Measurements from ENCODE around the gene CEACAM6.
"Not testable (repeated sequence)": the region's sequence is repeated elsewhere in the genome, so short reads cannot be mapped to it uniquely, and the experiment has no call there.

The CEACAM6 gene

DNA sequence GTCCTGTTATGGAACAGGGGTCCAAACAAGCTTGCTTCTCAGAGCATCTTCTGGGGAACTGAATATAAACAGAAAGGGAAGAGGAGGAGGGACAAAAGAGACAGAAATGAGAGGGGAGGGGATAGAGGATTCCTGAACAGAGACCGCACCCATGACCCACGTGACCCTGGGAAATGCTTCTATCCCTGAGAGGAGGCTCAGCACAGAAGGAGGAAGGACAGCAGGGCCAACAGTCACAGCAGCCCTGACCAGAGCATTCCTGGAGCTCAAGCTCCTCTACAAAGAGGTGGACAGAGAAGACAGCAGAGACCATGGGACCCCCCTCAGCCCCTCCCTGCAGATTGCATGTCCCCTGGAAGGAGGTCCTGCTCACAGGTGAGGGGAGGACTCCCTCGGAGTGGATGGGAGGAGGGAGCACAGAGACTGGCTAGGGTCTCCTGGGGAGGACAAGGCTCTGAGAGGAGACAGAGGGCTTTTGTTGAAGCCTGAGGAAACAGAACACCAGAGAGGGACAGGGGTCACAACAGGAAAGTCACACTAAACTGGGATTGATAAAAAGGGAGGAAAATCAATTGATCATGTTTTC is at the start of gene CEACAM6:
CEACAM6 (plus strand) TSS at position 203 of the 586 bp plus-strand sequence; CDS start at position 312, 109 bp downstream.
- DNase-seq, result no peak

DNA sequence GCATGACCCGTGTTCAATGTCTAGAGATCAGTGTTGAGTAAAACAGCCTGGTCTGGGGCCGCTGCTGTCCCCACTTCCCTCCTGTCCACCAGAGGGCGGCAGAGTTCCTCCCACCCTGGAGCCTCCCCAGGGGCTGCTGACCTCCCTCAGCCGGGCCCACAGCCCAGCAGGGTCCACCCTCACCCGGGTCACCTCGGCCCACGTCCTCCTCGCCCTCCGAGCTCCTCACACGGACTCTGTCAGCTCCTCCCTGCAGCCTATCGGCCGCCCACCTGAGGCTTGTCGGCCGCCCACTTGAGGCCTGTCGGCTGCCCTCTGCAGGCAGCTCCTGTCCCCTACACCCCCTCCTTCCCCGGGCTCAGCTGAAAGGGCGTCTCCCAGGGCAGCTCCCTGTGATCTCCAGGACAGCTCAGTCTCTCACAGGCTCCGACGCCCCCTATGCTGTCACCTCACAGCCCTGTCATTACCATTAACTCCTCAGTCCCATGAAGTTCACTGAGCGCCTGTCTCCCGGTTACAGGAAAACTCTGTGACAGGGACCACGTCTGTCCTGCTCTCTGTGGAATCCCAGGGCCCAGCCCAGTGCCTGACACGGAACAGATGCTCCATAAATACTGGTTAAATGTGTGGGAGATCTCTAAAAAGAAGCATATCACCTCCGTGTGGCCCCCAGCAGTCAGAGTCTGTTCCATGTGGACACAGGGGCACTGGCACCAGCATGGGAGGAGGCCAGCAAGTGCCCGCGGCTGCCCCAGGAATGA is 48.4 kb upstream of the CEACAM6 start:
- DNase-seq, result peak; percentile 51 to 89 (median 68)

DNA sequence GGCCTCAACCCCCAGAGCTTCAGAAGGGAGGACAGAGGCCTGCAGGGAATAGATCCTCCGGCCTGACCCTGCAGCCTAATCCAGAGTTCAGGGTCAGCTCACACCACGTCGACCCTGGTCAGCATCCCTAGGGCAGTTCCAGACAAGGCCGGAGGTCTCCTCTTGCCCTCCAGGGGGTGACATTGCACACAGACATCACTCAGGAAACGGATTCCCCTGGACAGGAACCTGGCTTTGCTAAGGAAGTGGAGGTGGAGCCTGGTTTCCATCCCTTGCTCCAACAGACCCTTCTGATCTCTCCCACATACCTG is 47.9 kb upstream of the CEACAM6 start:
- DNase-seq, result no peak

DNA sequence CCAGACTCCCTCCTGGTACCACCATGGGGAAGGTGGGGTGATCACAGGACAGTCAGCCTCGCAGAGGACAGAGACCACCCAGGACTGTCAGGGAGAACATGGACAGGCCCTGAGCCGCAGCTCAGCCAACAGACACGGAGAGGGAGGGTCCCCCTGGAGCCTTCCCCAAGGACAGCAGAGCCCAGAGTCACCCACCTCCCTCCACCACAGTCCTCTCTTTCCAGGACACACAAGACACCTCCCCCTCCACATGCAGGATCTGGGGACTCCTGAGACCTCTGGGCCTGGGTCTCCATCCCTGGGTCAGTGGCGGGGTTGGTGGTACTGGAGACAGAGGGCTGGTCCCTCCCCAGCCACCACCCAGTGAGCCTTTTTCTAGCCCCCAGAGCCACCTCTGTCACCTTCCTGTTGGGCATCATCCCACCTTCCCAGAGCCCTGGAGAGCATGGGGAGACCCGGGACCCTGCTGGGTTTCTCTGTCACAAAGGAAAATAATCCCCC is 47.4 kb upstream of the CEACAM6 start:
- no peak for DNase-seq

DNA sequence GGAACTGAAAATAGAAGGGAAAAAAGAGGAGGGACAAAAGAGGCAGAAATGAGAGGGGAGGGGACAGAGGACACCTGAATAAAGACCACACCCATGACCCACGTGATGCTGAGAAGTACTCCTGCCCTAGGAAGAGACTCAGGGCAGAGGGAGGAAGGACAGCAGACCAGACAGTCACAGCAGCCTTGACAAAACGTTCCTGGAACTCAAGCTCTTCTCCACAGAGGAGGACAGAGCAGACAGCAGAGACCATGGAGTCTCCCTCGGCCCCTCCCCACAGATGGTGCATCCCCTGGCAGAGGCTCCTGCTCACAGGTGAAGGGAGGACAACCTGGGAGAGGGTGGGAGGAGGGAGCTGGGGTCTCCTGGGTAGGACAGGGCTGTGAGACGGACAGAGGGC is 46.8 kb upstream of the CEACAM6 start, which contains the start of gene CEACAM5:
CEACAM5 (plus strand) TSS at position 146 of the 400 bp plus-strand sequence; CDS start at position 252, 106 bp downstream.
- DNase-seq, result no peak

DNA sequence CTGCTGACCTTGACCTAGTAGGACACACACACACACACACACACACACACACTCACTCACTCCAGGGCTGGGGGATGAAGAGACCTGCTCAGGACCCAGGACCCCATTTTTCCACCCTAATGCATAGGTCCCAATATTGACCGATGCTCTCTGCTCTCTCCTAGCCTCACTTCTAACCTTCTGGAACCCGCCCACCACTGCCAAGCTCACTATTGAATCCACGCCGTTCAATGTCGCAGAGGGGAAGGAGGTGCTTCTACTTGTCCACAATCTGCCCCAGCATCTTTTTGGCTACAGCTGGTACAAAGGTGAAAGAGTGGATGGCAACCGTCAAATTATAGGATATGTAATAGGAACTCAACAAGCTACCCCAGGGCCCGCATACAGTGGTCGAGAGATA is 45.8 kb upstream of the CEACAM6 start:
- DNase-seq, result not testable (repeated sequence)

DNA sequence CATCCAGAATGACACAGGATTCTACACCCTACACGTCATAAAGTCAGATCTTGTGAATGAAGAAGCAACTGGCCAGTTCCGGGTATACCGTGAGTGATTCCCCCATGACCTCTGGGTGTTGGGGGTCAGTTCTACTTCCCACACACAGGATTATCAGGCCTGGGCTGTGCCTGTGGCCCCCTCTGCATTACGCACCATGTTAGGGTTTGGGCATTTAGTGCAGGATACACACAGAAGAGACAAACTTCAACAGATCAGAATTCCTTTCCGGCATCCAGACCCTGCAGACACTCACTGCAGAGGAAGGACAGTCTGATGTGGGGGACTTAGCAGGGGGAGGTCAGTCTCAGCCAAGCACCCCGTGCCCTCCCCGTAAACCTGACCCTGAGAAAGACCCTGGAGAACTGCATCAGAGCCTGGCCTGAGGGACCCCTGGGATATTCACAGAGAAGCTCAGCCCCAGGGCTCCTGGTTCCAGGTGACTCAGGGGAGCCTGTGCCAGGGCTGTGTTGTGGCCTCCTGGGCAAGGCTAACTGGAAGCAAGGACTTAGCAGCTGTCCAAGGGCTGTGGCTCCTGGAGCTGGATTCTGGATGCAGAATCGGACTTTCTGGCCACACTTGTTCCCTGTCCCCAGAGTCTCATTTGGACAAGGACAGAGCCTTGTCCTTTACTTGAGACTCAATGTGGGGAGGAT is 45.2 kb upstream of the CEACAM6 start:
- no peak for DNase-seq

DNA sequence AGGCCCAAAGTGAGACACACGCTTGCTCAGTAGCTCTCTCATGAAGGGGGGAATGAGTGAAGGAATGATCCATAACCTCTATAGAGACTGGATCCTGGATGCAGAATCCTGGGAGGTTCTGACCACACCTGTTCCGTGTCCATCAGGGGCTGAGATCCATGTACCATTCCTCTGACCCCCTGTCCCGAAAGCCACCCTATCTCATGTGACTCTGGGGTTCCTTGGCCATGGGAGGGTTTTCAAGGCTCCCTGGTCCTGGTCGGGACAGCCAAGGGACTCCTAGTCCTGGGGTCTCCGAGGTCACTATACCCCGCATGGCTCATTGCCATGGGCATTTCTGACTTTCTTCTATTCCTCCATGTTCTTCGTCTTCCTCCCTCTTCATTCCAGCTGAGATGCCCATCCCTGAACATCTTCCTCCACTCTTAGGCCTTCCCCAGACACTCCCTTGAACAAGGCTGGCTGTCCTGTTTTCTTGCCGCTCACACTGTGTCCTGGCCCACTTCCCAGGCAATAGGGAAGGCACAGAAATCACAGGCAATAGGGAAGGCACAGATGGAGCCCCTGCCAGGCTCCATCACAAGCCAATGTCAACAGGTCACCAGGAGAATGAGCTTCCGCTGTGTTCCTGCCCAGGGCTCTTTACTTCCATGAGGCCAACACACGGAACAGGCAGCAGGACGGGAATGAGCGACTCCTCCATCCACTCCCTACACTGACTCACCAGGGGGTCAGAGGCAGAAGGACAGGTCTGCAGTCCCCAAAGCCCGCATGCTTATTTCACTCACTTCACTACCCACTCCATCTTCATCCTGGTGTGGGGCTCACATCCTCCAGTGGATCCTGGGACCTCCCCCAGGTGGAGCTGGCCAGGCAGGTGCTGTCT is 43.7 kb upstream of the CEACAM6 start:
- DNase-seq, result no peak

DNA sequence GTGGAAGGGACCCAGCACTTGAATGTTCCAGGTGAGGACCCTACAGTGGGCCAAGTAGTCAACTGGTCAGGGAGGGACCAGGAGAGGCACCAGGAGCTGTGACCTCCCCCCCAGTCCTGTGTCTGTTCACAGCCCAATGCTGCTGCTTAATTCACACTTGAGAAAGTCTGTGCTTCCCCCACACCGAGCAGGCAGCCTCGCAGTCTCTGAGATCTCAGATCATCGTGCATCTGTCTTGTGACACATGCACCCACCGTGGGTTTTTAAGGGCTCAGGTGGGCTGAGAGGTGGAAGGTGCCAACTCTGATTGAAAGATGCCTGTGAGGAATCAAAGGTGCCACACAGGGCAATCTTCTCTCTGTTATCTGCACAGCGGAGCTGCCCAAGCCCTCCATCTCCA is 40.7 kb upstream of the CEACAM6 start:
- no peak for DNase-seq

DNA sequence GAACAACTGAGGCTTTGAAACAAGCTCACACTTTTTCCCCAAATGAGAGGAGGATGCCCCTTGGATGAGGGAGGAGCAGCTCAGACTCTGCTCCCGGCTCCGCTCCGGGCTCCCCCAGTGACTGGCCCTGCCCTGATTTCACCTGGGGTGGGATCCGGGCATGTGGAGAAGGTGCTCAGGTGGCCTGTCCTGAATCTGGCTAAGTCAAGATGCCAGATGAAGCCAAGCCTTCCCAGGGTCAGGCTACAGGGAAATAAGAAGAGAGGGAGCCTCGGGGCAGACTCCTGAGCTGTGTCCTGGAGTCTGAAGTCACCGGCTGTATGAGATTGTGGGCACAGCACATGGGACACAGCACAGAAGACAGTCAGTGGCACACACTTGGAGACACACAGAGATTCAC is 36.6 kb upstream of the CEACAM6 start:
- no peak for DNase-seq

DNA sequence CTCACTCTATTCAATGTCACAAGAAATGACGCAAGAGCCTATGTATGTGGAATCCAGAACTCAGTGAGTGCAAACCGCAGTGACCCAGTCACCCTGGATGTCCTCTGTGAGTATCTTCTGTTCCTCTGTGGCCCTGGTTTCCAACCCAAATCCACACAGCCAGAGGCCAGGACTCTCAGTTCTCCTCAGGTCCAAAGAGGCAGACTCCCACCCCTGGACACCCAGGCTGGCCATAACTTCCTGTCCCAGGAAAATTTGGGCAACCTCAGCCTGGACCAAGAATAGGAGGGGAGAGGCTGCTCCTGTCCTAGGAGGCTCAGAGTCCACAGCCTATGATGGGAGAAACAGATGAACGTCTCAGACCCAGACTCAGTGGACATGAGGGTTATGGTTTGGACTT is 35.2 kb upstream of the CEACAM6 start:
- no peak for DNase-seq

DNA sequence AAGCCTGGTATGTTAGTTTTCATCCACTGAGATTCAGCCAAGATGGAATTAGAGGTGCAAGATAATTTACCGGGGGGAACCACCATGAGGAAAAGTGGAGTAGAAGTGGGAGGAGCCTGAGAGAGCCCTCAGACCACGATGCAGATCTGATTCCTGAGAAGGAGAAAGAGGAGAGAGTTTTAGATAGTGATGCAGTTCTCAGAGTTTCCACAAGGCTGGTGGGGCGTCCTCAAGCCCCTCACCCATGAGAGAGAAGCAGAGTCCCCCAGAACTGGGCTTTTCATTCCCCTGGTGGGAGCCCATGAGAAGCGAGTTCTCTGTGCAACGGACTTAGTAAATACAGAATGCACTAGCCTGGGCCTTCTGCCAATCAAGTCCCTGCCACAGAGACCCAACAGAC is 28.8 kb upstream of the CEACAM6 start:
- DNase-seq, result no peak

DNA sequence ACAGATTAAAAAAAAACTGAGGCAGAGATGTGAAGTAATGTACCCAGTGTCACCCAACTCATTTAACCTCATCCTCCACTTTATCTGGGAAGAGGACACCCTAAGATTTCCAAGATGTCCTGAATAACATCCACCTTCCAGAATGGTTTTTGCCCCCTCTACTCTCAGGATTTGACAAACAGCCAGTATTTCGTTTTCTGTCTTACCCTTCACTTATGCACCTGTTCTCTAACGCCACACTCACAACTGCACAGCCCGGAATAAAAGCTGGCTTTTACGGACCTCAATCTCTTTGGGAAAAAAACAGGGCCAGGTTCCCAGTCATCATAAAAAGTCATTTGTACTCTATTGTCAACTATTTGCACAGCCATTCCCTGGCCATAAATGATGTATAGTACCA is 21.2 kb upstream of the CEACAM6 start:
- no peak for DNase-seq

DNA sequence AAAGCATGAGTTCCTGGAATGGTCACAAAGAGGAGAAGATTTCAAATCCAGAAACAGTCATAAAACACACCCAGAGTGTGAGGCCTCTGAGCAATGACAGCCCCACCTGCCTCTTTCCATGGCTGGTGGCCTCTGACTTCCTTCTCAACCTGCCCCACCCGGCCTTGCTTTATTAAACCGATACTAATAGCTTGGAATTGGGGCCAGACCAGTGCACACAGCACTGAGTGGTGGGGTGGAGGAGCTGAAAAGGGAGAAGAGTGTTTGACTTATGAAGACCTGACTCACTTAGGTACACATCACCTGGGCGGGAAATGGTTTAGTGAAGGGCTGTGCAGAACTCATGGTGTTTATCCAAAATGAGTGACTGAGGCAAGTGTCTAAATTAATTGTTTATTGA is 20.7 kb upstream of the CEACAM6 start:
- no peak for DNase-seq

DNA sequence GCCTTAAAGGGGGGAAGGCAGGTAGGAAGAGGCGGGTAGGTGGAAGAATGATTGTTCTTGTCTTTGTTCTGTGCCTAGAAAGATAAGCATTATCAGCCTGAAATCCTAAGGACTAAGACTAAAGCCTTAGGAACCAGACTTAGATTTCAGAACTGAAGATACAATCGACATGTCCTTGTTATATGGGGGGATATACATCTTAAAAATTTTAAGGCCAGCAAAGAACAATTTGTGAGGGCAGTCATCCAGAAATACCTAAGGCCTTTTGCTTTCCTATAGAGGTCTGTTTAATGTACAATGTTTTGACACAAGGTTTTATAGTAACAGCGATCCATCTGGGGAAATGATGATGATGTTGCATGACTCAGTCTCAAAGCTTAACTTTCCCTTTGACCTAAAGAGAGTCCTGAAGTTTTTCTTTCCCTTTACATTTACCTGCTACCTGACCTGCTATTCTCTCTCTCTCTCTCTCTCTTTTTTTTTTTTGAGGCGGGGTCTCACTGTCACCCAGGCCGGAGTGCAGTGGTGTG is 20.2 kb upstream of the CEACAM6 start:
- no peak for DNase-seq

DNA sequence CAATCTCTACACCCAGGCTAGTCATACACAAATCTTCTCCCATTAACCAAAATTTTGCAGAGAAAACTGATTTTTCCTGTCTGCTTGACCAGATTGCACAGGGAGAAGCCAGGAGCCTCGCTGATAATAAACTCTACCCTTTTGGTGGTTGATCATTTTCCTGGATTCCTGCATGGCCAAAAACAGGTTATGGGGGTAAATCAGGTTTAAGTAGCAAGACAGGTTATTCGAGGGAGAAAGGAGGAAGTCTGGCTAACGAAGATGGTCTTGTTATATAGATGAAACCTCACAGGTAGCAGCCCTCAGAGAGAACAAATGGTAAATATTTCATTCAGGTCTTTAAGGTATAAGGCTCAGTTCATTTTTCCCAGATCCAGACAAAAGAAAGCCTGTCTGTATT is 16.0 kb upstream of the CEACAM6 start:
- DNase-seq, result no peak

DNA sequence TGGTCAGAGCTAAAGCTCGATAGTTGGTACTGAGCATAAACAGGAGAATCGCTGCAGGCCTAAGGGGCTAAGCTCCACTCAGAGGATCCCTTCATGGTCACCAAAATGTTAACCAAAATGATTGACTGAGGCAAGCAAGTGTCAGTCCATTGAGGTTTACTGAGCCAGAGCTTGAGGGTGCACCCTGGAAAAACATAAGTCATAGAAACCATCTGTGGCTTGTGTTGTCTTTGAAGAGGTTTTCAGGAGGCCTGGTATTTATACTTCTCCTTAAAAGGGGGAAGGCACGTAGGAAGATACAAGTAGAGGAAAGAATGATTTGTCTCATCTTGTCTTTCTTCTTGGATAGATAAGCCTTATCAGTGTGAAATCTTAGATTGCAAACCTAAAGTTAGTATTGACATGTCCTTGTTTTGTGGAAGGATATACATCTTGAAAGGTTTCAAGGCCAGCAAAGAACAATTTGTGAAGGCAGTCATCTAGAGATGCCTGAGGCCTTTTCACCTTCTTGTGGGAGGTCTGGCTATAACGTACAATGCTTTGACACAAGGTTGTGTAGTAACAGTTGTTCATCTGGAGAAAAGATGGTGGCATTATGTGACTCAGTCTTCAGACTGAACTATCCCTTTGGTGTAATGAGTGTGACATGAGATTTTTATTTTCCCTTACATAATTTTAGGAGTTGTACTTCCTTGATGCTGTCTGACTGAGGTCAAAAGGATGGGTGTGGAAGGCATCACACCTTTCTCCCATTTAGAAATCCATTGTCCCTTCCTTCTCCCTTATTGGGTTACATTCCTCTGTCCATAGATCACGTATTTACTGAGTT is 14.7 kb upstream of the CEACAM6 start:
- no peak for DNase-seq

DNA sequence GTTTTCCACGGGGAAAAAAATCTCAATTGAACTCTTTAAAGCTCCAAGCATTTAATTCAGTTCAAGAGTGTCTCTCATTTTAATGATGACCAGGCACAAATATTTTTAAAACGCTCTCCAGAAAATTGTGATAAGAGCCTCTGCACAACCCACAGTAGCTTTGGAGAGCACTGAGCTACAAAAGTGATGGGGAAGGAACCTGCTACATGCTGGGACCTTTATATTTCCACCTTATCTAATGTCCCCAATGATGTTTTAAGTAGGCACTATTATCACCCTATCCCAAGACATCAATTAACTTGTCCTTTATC is 14.1 kb upstream of the CEACAM6 start:
- DNase-seq, result no peak

DNA sequence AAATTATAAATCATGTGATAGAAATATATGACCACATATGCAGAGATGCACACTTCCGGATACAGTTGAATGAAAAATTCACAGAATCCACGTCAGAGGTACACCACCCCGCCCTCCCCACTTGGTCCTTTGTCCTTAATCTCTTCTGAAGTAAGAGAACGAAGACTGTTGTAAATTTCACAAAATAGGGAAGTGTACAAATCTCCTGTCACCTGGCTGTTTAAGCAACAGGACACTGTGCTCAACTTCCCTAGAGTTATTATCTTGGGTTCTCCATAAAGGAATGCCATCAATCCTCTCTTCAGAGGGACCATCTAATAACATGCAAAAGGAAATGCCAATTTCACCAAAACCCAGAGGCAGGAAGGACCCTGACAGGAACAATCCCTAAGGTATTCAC is 10.5 kb upstream of the CEACAM6 start:
- no peak for DNase-seq

DNA sequence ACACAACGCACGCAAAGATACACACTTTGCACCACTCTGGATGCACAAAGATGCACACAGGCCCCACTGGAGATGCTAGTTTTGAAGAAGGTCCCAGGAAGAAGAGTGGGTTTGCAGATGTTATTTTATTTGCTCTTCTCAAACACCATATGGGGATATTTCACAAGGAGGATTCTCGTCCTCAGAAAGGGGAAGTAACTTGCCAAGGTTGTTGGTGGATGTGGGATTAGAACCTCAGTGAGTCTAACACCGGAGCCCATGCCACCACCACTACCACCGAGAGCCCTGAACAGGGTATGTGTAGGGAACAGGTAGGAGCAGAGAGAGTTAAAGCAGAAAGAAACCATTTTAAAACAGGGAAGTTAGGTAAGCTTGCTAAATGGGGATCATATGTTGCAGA is 9.6 kb upstream of the CEACAM6 start:
- DNase-seq, result no peak

DNA sequence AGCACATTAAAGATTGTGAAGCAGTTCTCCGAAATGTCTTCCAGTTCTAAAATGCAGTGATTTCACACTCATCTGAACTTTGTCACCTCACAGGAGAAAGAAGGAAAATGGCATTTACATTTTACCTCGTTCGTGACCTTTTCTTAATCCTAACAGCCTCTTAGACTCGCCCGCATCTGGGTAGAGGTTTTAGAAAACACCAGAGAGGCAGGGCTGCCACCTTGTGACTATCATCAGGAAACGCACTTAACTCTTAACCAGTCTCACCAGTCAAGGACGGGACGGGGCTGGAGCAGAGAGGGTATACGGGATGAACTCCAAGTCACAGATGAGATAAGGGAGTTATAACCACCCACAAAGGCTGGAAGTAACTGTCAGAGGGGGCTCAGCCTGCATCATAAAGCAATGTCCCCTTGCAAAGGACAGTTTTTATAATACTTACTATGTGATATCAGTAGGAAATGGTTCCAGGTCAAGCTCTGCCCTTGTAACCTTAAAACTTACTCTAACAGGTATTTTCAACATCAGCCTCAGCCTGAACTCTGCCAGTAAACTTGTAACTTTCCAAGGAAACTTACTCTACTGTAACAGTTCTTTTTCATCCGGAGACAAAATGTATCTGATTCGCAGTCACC is 8.6 kb upstream of the CEACAM6 start:
- DNase-seq, result peak; percentile 7 to 58 (median 30)

DNA sequence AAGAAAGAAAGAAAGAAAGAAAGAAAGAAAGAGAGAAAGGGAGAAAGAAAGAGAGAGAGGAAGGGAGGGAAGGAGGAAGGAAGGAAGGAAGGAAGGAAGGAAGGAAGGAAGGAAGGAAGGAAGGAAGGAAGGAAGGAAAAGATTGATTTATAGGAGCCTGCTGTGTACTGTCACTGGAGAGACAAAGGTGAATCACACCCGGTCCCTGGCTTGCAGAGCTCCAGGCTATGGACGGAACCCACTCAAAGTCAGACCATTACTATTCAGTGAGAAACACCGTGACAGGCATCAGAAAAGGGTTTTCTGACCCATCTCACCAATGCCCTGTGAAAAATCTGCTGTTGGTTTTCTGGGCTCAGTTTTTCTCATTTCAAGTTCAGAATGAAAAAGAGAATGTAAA is 7.3 kb upstream of the CEACAM6 start:
- DNase-seq, result no peak
